Lung (tissue), 12 donors: Measurements from ENCODE around the gene MYB. TPM values are rescaled to one million over a fixed set of nuclear protein-coding genes. Genes with fewer than 3 reads are reported as not detected.

ENCODE experiments used
- ATAC-seq: fragments of 200-7000 bp; cut with Tn5 transposase; one replicate; pipeline ENCODE4 v1.9.1; 2020; ENCODE audit warnings: moderate number of reproducible peaks; ENCODE audit not compliant: insufficient read depth, low FRiP score
- DNase-seq, 3 donors: peaks; one replicate each; pipeline ENCODE4 v3.0.0-alpha.2; 2013 to 2017
- H3K27ac ChIP-seq, 2 donors: one replicate each; pipeline ENCODE4 v1.5.1; 2013; ENCODE audit warnings: mild to moderate bottlenecking in 2 of 2, moderate library complexity in 2 of 2, control low read depth in 1 of 2, inconsistent platforms in 1 of 2, low read depth in 1 of 2, low read length in 1 of 2
- H3K27me3 ChIP-seq, 3 donors: one replicate each; pipeline ENCODE4 v1.5.1; 2013; ENCODE audit warnings: low read length in 2 of 3; ENCODE audit not compliant: control insufficient read depth in 3 of 3, insufficient read depth in 3 of 3
- H3K36me3 ChIP-seq, 4 donors: one replicate each; pipeline ENCODE4 v1.5.1; 2013; ENCODE audit warnings: low read length in 4 of 4, mild to moderate bottlenecking in 1 of 4, moderate library complexity in 1 of 4; ENCODE audit not compliant: control insufficient read depth in 4 of 4, insufficient read depth in 4 of 4
- H3K4me1 ChIP-seq, 5 donors: one replicate each; pipeline ENCODE4 v1.5.1; 2013; ENCODE audit warnings: low read length in 5 of 5, mild to moderate bottlenecking in 2 of 5, moderate library complexity in 1 of 5; ENCODE audit not compliant: control insufficient read depth in 5 of 5, insufficient read depth in 5 of 5
- H3K4me3 ChIP-seq: one replicate; pipeline ENCODE4 v1.5.1; 2013; ENCODE audit warnings: mild to moderate bottlenecking, control low read depth, moderate library complexity
- H3K9ac ChIP-seq, 2 donors: one replicate each; pipeline ENCODE4 v1.5.1; 2013; ENCODE audit warnings: low read length in 2 of 2, control low read depth in 1 of 2; ENCODE audit not compliant: insufficient read depth in 1 of 2
- H3K9me3 ChIP-seq, 4 donors: one replicate each; pipeline ENCODE4 v1.5.1; 2013; ENCODE audit warnings: low read length in 3 of 4, mild to moderate bottlenecking in 1 of 4, moderate library complexity in 1 of 4; ENCODE audit not compliant: control insufficient read depth in 4 of 4, insufficient read depth in 3 of 4
- CTCF ChIP-seq: IDR thresholded peaks from 2 replicates; pipeline ENCODE4 v1.5.1; 2012; ENCODE audit warnings: mild to moderate bottlenecking; ENCODE audit errors: control extremely low read depth, extremely low read depth
- WGBS, 2 donors: extraction: QIAGEN DNeasy Blood & Tissue Kit; methylation state at CpG; one replicate each; pipeline ENCODE4 v1.1.7; 2013; 5-methylcytosine and 5-hydroxymethylcytosine counted together
- polyA plus RNA-seq, 2 donors: library from polyadenylated mRNA; stranded (reverse); fragments of 200-250 nt; gene quantifications; one replicate each; pipeline ENCODE4 v1.2.1, GENCODE V29; 2013
- total RNA-seq, 2 donors: library from RNA; depleted of rRNA in 1 of 2; stranded (reverse); fragments of >200 nt in 1 of 2; gene quantifications; one replicate each; pipeline ENCODE4 v1.2.1, GENCODE V29; 2014 to 2021
- donor health status: control.
- donor health status: control.
- donor health status: Bipolar disorder and iron deficiency.
- donor health status: healthy.
- donor health status: DM: yes; HTN: yes; CAD: no.

MYB gene
- total and polyA plus RNA-seq, 4 donors, result 1.3 to 11.3 (median 4.6) TPM

- Histone ChIP-seq H3K27me3 (no peaks in the 10 kb centered on the region), H3K36me3 (no peaks in the 10 kb centered on the region), H3K9ac (no peak overlapping the region), H3K4me1 (peaks cover 0 to 7% (median 0%) of the 10 kb centered on the region in 5 donors), H3K9me3 (peaks cover 0 to 2% (median 0%) of the 10 kb centered on the region in 4 donors), H3K27ac (no peak overlapping the region), H3K4me3 (no peak overlapping the region)
- no peak for TF ChIP-seq CTCF
- DNase-seq, result no peak
- no peak for ATAC-seq
- 60 to 78% methylated on average over 9 of the region's 9 CpGs for WGBS, 2 donors
Observed at GRCh38 chr6:135250234-135250633, 69.1 kb downstream of the MYB start.

GRCh38 chr6:135250751-135251497 lies 69.8 kb downstream of the MYB start:
- Histone ChIP-seq H3K36me3 (no peaks in the 10 kb centered on the region), H3K4me1 (peaks cover 0 to 7% (median 0%) of the 10 kb centered on the region in 5 donors), H3K27ac (no peak overlapping the region), H3K4me3 (no peak overlapping the region), H3K9ac (no peak overlapping the region), H3K9me3 (peaks cover 0 to 2% (median 0%) of the 10 kb centered on the region in 4 donors), H3K27me3 (no peaks in the 10 kb centered on the region)
- no peak for TF ChIP-seq CTCF
- no peak for DNase-seq
- 73 to 93% methylated on average over 9 of the region's 9 CpGs for WGBS, 2 donors
- no peak for ATAC-seq

GRCh38 chr6:135251498-135252441 lies 70.7 kb downstream of the MYB start:
- 46 to 60% methylated on average over 13 of the region's 13 CpGs for WGBS, 2 donors
- H3K9ac ChIP-seq, result no peak overlapping the region
- H3K27ac ChIP-seq, result no peak overlapping the region
- no peaks in the 10 kb centered on the region for H3K27me3 ChIP-seq
- DNase-seq (no peak), ATAC-seq (peak; percentile 50)
- no peak overlapping the region for H3K4me3 ChIP-seq
- peaks cover 0 to 7% (median 0%) of the 10 kb centered on the region in 5 donors for H3K4me1 ChIP-seq
- H3K9me3 ChIP-seq, result peaks cover 0 to 2% (median 0%) of the 10 kb centered on the region in 4 donors
- no peaks in the 10 kb centered on the region for H3K36me3 ChIP-seq
- no peak for TF ChIP-seq CTCF
